Tibial nerve (tissue), 4 donors: ENCODE measurements around the gene TMEM239. TPM values are rescaled to one million over a fixed set of nuclear protein-coding genes. Genes with fewer than 3 reads are reported as not detected.

Experiments
- DNase-seq, 2 donors: peaks; one replicate each; pipeline ENCODE4 v3.0.0-alpha.2; 2019; ENCODE audit warnings: low spot score in 2 of 2
- H3K27ac ChIP-seq, 4 donors: fragments of 200-600 bp; sonication (generic) in 3 of 4; one replicate each; pipeline ENCODE4 v1.5.1; 2017 to 2019; ENCODE audit warnings: mild to moderate bottlenecking in 1 of 4
- H3K27me3 ChIP-seq, 2 donors: fragments of 200-600 bp; sonication (generic) in 1 of 2; one replicate each; pipeline versions ENCODE4 v1.5.1 to v1.6.0; 2017 to 2019
- H3K36me3 ChIP-seq, 3 donors: fragments of 200-600 bp; sonication (generic); one replicate each; pipeline ENCODE4 v1.5.1; 2018 to 2019
- H3K4me1 ChIP-seq, 4 donors: fragments of 200-600 bp; sonication (generic) in 3 of 4; one replicate each; pipeline ENCODE4 v1.5.1; 2017 to 2019
- H3K4me3 ChIP-seq, 4 donors: fragments of 200-600 bp; sonication (generic) in 3 of 4; one replicate each; pipeline ENCODE4 v1.5.1; 2017 to 2019; ENCODE audit warnings: mild to moderate bottlenecking in 1 of 4, moderate library complexity in 1 of 4
- H3K9me3 ChIP-seq, 4 donors: fragments of 200-600 bp; sonication (generic) in 3 of 4; one replicate each; pipeline ENCODE4 v1.5.1; 2017 to 2019
- CTCF ChIP-seq, 5 experiments: fragments of 200-600 bp in 3 of 5; fragments of 450-650 bp in 2 of 5; sonication (generic) in 3 of 5; IDR thresholded peaks; one replicate each; pipeline ENCODE4 v1.5.1; 2016 to 2019; ENCODE audit warnings: antibody characterized with exemption in 5 of 5, mild to moderate bottlenecking in 3 of 5, moderate library complexity in 2 of 5
- EP300 ChIP-seq, 2 donors: sonication (generic); formaldehyde crosslinking; IDR thresholded peaks; one replicate each; pipeline ENCODE4 v1.6.1; 2017; ENCODE audit warnings: antibody characterized with exemption in 2 of 2, mild to moderate bottlenecking in 1 of 2
- POLR2A ChIP-seq, 2 donors: fragments of 450-650 bp; IDR thresholded peaks; one replicate each; pipeline ENCODE4 v1.6.1; 2017; ENCODE audit warnings: antibody characterized with exemption in 2 of 2, mild to moderate bottlenecking in 2 of 2, moderate library complexity in 2 of 2
- WGBS, 2 donors: methylation state at CpG; one replicate each; pipeline ENCODE4 v1.1.5; 2018; 5-methylcytosine and 5-hydroxymethylcytosine counted together
- total RNA-seq, 4 donors: library from RNA; depleted of rRNA; stranded (reverse); fragments of >200 nt; gene quantifications; one replicate each; pipeline ENCODE4 v1.1.0, GENCODE V29; 2016

The TMEM239 gene
- total RNA-seq, 4 donors from 2014 or later, result not detected

GRCh38 chr20:2816583-2817340, 598 bp downstream of the TMEM239 start:
- TF ChIP-seq POLR2A (IDR thresholded peaks at IDR 0.05) (no peak), EP300 (IDR thresholded peaks at IDR 0.05) (no peak), CTCF (IDR thresholded peaks at IDR 0.05) (no peak)
- peaks cover 0 to 32% (median 6%) of the 10 kb centered on the region in 4 donors for H3K4me1 ChIP-seq
- H3K27ac ChIP-seq, result no peak overlapping the region
- H3K9me3 ChIP-seq, result peaks cover 0 to 18% (median 3%) of the 10 kb centered on the region in 4 donors
- H3K4me3 ChIP-seq, result no peak overlapping the region
- peaks cover 0 to 31% of the 10 kb centered on the region in 2 donors for H3K27me3 ChIP-seq
- DNase-seq, result no peak
- no peaks in the 10 kb centered on the region for H3K36me3 ChIP-seq
- 77 to 83% methylated on average over 11 to 20 of the region's 20 CpGs for whole genome bisulfite sequencing, 2 donors

DNA sequence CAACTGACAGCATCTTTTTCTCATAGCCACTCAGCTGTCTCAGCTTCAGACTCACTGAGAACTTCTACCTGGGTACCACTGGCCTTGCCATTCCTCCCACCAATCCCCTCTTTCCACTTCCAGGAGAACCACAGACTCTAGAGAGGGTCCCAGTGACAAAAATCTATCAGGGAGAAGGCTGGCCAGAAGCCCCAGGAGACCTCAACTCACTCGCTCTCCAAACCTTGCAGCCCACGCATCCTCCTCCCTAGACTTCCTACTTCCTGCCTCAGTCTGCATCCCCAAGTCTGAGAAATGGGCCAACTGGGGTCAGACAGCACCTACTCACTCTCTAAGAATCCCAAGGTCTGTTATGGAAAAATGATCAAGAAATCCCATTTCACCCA, 1.2 kb downstream of the TMEM239 start:
- Histone ChIP-seq H3K27ac (no peak overlapping the region), H3K9me3 (peaks cover 0 to 12% (median under 1%) of the 10 kb centered on the region in 4 donors), H3K4me1 (peaks cover 0 to 38% (median 6%) of the 10 kb centered on the region in 4 donors), H3K36me3 (no peaks in the 10 kb centered on the region), H3K27me3 (peaks cover 0 to 36% of the 10 kb centered on the region in 2 donors), H3K4me3 (no peak overlapping the region)
- DNase-seq, result no peak
- TF ChIP-seq EP300 (IDR thresholded peaks at IDR 0.05), result no peak
- TF ChIP-seq POLR2A (IDR thresholded peaks at IDR 0.05), result no peak
- no peak for TF ChIP-seq CTCF (IDR thresholded peaks at IDR 0.05)
- WGBS, 2 donors, result 89 to 90% methylated on average over 2 of the region's 2 CpGs

DNA sequence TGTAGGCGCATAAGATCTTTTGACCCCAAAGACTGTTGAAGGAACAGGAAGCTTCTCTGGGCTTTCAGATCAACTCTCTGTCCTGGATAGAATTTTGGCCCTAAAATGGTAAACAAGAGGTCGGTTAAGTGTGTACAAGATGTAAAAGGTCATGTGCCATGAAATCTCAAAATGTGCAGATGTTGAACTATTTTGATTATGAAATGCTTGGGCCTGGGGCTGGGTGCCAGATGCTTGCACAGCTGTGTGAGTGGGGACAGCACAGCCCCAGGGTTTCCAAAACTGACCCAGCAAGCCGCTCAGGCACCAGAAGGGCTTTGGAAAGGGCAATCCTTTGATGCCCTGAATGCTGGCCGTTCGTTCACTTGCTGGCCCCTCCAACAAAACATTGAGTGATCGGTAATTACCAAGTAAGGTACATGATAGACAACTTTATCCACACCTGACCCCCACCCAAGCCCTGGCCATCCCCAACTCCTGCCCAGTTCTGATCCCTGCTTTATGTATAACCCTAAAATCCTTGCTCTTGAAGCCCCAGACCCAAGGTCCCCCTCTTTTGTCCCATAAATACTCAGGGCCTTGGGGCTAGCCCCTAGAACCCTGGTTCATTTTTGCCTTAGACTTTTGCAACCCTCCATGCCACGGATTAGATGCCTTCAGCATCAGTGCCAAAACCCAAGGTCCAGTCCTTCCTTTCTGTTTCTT, 1.9 kb downstream of the TMEM239 start:
- Histone ChIP-seq H3K9me3 (peaks cover 0 to 6% (median 0%) of the 10 kb centered on the region in 4 donors), H3K4me1 (peaks cover 0 to 38% (median 6%) of the 10 kb centered on the region in 4 donors), H3K36me3 (no peaks in the 10 kb centered on the region), H3K27me3 (peaks cover 0 to 36% of the 10 kb centered on the region in 2 donors), H3K27ac (no peak overlapping the region), H3K4me3 (no peak overlapping the region)
- WGBS, 2 donors, result 78 to 80% methylated on average over 7 of the region's 7 CpGs
- TF ChIP-seq POLR2A (IDR thresholded peaks at IDR 0.05) (no peak), EP300 (IDR thresholded peaks at IDR 0.05) (peak in 1 of 2 donors; percentile 37)
- DNase-seq, result peak; percentile 45 to 53

- Histone ChIP-seq H3K9me3 (no peaks in the 10 kb centered on the region), H3K27me3 (peaks cover 0 to 36% of the 10 kb centered on the region in 2 donors), H3K4me3 (no peak overlapping the region), H3K36me3 (no peaks in the 10 kb centered on the region), H3K27ac (no peak overlapping the region), H3K4me1 (peaks cover 0 to 29% (median 5%) of the 10 kb centered on the region in 4 donors)
- 17 to 21% methylated on average over 32 of the region's 32 CpGs for WGBS, 2 donors
- no peak for DNase-seq
- TF ChIP-seq CTCF (IDR thresholded peaks at IDR 0.05), result no peak
Observed at GRCh38 chr20:2820084-2820895, 4.1 kb downstream of the TMEM239 start.
